ENCODE measurements around the gene RSRP1.
"Not testable (repeated sequence)": the region's sequence is repeated elsewhere in the genome, so short reads cannot be mapped to it uniquely, and the experiment has no call there.

The RSRP1 gene

DNA sequence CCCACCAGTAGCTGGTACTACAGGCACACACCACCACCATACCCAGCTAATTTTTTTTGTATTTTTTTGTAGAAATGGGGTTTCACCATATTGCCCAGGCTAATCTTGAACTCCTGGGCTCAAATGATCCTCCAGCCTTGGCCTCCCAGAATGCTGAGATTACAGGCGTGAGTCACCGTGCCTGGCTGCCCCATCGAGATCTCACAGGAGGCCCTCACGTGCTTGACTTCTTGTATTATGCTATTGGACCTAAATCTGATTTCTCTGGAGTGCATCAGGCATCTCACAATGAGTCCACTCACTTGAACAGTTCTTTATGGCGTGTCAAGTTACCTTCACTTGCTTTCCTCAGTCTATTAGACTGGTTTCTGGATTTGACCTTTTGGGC lies 9.3 kb upstream of the RSRP1 start:
- no peak for DNase-seq

DNA sequence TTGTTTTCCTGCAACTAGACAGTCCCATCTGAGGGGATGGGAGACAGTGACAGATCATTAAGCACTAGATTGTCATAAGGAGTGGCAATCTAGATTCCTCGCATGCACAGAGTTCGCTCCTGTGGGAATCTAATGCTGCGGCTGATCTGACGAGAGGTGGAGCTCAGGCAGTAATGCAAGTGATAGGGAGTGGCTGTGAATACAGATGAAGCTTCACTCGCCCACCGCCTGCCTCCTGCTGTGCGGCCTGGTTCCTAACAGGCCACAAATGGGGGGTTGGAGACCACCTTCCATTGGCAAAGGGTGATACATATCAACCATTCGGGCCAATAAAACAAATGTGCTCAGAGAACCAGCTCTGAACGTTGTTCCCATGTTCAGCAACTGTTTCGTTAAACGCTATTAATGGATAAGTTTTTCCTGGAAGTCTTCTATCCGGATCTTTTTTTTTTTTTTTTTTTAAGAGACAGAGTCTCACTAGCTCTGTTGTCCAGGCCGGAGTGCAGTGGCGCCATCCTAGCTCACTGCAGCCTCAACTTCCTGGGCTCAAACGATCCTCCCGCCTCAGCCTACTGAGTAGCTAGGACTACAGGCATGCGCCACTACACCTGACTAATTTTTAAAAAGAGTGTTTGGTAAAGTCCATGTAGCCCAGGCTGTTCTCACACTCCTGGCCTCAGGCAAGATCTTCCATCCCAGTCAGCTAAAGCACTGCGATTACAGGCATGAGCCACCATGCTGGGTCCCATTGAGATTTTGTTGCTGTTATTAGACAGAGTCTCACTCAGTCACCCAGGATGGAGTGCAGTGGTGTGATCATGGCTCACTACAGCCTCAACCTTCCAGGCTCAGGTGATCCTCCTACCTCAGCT lies 8.7 kb upstream of the RSRP1 start:
- no peak for DNase-seq

DNA sequence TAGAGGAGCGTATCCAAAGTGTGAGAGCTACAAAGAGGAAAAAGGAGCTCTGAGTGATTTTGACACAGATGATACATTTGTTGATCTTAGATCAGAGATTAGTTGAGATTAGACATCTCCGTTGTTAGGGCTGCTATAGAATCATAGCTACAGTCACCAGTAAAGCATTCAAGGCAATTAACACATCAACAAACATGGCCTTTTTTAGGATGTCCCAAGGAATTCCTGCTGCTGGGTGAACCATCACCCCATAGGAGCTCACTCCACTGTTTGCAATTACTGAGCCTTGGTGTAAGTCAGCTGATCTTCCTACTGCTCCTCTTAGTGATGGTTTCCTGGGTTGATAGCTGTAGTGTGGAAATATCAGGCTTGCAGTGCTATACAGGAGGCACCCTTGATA lies 6.7 kb upstream of the RSRP1 start:
- no peak for DNase-seq

DNA sequence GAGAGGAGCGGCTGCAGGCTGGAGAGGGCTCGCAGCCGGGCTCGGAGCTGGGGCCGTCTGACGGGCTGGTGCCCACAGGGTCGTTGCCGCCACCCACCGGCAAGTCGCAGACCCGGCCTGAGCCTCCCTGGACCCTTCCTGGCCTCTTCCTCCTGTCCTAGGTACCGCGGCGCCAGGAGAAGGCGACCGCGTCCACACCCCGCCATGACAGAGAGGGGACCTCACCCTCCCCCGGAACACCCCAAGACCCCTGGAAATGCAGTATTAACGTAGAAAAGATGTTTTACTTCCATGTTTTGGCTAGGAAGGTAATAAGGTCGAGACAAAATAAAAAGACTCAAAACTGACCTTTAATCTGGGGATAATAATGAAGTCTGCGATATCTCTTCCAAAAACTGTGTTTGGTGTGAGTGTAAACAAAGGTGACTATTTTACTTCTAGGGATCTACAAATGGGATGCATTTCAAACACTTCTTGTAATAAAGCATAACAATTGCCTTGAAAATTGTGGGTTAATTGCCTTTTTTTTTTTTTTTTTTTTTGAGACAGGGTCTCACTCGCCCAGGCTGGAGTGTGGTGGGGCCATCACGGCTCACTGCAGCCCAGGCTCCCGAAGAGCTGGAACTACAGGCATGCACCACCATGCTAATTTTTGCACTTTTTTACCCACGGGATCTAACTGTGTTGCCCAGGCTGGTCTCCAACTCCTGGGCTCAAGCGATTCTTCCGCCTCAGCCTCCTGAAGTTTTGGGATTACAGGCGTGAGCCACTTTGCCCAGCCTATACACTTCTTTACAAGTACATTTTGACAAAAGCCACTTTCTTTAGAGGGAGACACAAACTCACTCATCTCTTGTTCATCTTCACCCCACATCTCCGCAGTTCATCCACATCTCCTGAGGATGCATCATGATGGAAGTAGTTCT lies 838 bp upstream of the RSRP1 start:
- no peak for DNase-seq

DNA sequence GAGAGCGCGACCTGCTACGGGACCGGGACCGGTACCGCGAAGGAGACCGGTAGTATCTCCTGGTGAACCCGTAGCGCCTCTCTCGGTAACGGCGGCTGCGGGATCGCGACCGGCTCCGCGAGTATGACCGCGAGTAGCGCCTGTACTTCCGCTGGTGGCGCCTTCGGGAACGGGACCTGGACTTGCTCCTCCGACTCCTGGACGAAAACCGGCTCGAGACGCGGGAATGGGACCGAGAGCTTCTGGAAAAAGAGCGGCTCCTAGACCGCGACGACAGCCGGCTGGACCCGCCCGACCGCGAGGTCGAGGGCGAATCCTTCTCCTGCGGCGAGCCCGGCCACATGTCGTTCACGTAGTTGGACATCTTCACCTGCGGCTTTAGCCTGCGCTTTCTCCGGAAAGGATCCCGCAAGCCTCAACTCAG lies 642 bp downstream of the RSRP1 start:
- no peak for DNase-seq

DNA sequence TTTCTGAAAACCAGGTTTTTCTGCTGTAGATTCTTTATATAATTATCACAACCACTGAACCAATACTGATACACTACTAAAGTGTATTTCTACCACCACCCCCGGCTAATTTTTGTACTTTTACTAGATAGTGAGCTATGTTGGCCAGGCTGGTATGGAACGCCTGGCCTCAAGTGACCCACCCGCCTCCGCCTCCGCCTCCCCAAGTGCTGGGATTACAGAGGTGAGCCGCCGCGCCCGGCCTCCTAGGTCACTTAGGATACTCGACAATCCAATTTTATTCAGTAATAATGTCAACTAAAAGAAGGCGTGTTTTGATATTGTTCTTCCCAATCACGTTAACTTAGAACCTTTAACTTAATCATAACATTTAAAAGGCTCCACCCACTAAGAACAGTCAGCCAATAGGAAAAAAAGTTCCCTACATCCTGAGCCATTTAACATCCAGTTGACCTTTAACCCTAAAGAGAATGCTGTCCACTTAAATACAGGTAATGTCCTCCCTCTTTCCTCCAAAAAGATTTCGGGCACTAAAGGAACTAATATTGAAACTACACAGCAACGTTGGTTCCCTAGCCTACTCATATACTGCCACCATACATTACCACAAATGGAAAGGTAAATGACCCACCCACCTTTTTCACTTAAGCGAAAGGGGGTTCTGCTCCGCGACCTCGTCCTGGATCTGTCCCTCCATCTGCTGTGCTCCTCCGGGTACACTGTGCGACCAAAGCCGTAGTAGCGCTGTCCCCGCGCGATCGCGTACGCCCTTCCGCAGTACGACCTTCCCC lies 1.2 kb downstream of the RSRP1 start:
- DNase-seq = peak; percentile 23

DNA sequence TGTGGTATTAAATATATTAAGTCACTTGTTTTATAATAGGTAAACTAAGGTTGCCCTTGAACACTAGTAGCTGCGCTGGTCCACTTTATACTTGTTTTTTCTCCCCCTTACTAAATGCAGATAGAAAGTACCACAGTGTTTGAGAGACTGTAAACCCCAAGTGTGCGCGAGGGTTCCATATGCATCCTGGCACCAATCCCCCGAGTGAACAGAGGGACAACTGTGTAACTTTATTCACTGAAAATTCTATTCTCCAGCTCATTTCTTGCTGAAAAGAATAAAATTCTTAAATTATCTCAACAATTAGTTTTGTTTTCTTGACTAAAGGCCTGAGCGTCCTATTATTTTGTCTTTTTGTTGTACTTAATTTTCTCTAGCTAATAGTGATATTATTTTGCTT lies 1.9 kb downstream of the RSRP1 start:
- no peak for DNase-seq

DNA sequence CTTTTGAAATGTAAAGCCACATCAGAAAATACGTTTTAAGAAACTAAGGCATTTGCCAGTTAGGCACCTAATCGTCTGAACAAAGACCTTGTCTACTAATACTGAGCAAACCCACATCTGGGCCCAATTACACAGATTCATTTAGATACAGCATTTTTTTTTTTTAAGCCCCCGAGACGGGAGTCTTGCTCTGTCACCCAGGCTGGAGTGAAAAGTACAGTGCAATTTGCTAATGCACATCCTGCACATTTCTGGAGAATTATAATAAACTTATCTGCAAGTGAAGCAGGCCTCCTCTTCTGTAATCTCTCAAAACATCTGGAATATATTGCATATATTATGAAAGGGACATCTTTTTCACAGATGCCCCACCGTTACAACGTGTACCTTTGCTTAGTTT lies 3.3 kb downstream of the RSRP1 start:
- no peak for DNase-seq

DNA sequence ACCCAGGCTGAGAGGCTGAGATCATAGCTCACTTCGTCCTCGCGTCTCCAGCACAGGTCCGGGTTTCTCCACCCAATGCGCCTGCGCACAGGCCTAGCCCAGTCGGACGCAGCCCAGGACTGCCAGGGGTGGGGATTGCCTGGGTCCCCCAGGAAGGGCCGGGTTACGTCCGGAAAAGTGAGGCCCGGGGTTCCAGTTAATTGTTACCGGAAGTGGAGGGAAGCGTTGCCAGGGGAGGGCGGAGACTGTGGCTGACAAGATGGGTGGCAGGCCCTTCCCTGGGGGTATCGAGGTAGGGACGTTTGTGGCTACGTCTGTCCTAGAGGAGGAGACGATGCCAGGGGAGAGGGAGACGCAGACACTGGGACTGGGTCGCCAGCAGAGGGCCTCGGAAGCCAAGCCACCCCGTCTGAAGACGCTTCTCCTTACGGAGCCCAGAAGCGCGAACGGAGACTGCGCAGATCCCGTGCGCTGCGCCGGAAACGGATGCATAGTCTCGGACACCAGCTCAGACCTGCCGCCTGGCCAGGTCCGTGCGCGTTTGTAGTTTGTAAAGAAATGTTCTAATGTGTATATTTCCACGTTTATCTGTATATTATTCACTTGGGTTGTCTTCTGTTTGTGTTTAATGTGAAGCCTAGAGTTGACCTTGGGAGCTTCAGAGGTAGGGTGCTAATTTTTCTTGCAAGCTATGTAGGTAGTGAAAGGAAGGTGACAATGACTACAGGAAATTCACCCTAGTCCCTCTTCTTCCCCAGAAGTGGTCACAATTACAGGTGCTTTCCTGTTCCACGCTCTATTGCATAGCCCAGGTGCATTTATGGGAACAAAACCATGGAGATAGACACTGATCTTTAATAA lies 7.3 kb downstream of the RSRP1 start:
- DNase-seq = peak; percentile 87

DNA sequence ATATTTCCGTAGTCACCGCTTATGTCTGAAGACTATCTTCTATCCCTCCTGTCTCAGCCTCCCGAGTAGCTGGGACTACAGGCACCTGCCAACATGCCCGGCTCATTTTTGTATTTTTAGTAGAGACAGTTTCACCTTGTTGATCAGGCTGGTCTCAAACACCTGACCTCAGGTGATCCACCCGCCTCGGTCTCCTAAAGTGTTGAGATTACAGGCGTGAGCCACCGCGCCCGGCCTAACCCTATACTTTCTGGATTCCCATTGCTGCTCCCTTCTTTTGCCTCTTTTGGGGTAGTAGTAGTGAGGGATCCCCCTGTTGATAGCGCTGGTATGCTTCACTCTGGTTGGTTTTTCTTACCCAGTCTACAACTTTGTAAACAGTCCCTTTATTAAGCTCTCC lies 9.2 kb downstream of the RSRP1 start:
- DNase-seq = no peak

DNA sequence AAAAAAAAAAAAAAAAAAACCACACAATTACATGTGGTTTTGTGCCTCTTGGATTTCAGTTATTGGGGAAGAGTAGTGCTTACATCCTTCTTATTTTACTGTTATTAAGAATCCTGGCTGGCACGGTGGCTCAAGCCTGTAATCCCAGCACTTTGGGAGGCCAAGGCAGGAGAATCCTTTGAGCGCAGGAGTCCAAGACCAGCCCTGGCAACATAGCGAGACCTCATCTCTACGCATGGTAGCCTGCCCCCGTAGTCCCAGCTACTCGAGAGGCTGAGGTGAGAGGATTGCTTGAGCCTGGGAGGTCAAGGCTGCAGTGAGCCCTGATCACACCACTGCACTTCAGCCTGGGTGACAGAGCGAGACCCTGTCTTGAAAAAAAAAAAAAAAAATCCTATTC lies 11.0 kb downstream of the RSRP1 start:
- not testable (repeated sequence) for DNase-seq

DNA sequence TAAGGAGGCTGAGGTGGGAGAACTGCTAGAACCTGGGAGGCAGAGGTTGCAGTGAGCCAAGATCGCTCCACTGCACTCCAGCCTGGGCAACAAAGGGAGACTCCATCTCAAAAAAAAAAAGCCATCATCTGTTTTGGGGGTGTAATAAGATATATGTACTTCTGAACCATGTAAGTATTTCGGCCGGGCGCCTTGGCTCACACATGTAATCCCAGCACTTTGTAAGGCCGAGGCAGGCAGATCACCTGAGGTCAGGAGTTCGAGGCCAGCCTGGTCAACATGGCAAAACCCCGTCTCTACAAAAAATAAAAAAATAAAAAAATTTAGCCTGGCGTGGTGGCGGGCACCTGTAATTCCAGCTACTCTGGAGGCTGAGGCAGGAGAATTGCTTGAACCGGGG lies 11.8 kb downstream of the RSRP1 start:
- DNase-seq = not testable (repeated sequence)

DNA sequence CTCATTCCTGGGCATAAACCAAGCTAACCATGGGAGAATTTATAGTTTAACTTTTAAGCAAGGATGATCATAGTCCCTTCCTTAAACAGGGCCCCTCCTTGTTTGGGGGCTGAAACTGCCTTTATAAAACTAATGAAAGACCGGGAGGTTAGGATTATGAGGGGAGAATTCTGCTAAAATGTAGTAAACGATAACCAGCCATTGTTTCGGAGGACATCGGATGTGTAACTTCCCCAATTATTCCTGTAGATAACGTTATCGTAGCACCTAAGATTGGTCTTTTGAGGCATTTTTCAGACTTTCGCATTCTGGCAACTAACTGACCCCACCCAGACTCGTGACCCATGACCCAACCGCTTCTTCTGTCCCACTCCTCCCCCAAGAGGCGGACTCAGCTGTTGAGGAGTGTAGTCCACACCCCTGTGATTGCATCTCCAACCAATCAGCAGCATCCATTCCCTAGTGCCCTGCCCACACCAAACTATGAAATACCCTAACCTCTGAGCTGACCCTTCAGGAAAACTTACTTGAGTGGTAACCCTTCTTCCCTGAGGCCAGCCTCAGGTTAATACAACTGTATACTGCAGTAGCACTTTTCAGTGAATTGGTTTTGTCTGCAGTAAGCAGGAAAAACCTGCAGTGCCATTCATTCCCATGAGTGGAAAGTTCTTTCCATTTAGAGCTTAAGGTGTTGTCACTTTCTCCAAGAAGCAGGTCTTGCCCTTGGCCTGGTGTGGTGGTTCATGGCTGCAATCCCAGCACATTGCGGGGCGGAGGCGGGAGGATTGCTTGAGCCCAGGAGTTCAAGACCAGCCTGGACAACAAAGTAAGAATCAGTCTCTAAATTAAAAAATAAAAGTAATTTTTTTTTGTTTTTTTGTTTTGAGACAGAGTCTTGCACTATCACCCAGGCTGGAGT lies 14.1 kb downstream of the RSRP1 start:
- no peak for DNase-seq

DNA sequence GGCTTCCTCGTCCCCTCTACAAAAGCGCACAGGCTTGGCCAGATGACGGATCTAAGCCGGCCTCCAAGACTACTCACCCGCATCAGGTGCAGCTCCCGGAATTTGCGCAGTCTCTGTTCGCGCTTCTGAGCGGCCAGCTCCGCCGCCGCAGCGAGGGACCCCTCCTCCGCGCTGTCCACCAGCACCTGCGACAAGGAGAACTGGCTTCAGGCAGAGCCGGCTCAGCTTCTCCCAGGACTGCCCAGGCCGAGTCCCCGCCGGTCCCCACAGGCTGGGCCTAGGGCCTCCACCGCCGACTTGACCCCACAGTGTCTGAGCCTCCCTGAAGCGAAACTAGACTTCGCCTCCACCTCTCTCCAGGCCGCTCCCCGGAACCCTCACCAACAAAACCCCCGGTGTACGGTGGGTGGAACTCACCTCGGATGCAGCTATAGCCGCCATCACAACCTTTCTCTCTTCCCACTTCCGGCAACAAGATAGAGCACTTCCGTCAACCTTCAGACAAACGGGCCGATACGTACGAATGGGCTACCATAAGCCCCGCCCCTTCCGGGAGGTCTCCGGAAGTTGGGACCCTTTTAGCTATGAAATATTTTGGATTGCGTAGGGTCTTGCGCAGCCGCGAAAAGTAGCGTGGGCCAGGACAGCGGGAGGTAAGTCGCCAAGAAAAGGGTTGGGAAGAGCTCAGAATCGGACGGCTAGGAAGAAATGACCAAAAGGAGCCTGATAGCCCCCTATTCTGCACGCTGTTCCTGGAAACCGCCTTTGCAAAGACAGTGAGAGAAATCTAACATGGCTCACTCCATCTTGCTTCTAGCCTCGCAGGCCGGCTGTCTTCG lies 15.0 kb downstream of the RSRP1 start, which contains the start of gene SYF2:
Gene SYF2, minus strand, starts transcription at position 476 of the 839 bp plus-strand sequence. Its CDS starts 35 bp downstream, at position 441.
- DNase-seq = peak; percentile 87

DNA sequence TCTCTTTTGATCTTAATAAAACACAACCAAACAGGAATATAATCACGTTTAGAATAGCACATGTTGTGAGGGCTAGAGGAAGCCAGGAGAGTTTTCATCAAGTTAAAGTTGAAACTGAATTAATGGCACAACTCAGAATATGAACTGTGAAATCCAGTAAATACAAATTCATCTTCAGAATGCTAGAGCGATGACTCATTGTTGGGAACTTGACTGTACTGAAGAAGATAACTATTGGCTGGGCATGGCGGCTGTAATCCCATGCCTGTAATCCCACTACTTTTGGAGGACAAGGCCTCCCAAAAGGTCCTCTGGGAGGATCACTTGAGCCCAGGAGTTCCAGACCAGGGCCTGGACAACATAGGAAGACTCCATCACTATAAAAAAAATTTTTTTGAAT lies 23.8 kb downstream of the RSRP1 start:
- no peak for DNase-seq

DNA sequence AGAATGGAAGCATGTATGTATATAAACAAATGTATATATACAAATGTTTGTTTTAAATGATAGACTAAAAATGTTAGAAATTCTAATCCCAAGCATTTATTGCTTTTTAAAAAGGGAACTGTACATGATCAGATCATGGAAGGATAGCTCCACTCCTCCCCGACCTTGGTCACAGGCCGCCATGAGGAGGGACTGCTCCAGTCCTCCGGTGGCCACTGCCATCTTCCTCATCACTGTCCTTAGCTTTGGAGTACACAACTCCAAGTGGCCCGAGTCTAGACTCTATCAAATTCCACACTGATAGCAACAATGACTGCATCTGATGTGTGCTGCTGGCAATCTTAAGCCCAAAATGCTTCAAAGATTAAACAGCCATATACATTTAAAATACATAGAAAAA lies 24.6 kb downstream of the RSRP1 start:
- no peak for DNase-seq

DNA sequence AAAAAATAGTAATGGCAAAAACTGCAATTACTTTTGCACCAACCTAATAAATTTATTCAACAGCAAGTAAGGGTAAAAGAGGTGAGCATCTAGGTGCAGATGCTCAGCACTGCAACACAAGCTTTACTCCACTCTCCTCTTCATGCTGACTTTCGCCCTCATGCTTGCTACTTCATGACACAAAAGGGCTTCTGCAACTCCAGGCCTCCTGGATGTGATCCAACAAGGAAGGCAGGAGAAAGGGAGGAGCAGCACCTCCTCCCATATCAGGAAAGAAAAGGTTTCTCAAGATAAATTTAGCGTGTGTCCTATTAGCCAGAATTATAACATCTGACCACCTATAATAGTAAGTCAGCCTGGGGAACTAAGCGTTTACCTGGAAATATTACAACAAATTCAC lies 26.6 kb downstream of the RSRP1 start:
- DNase-seq = no peak

DNA sequence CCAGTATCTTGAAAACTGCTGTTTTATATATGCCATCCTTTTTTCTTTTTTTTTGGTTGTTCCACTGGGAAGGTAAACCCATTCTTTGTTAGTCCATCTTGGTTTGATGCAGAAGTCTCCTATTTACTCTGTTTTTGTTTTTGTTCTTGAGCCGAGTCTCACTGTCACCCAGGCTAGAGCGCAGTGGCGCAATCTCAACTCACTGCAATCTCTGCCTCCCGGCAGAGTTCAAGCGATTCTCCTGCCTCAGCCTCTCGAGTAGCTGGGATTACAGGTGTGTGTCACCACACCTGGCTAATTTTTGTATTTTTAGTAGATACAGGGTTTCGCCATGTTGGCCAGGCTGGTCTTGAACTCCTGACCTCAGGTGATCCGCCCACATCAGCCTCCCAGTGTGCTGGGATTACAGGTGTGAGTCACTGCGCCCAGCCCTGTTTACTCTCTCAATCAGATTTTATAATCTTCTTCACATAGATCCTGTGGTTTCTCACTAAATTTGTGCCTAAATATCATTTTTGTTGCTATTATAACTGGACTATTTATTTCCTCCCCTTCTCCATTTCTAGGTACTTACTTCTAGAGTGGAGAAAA lies 27.5 kb downstream of the RSRP1 start:
- no peak for DNase-seq

DNA sequence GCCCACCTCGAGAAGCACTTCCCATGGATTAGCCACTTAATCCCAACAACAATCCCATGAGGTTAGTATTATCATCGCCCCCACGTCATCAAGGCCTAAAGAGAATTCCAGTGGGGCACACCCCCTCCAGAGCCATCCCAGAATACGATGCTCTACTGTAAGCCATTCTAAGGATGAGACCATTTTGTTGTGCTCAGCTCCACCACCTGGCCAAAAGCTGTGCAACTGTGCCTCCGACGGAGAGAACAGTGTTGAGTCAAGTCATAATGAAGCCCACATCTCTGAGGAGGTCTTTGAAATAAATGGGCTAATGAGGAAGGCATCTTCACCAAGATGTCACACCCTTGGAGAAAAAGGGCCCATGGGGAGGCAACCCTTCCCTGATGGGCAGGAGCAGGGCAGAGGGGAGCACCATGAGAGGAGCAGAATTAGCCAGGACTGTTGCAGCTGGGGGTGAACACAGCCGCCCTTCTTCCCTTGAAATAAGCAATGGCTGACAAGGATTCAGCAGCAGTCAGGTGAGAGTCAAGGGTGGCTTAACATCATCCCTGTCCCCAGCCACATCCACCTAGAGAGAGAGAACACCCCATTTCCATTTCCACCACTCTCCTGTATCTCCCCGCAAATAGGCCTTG lies 29.5 kb downstream of the RSRP1 start:
- DNase-seq = no peak
